HG02623 (cell line): Measurements from ENCODE around the gene WDFY1.

ENCODE experiments used
- ATAC-seq: cut with Tn5 transposase; IDR thresholded peaks from one replicate; pipeline ENCODE4 v1.9.1; 2021; ENCODE audit warnings: moderate library complexity; ENCODE audit not compliant: unreplicated experiment

The WDFY1 gene

GRCh38 chr2:223863491-223863890 lies 81.6 kb downstream of the WDFY1 start:
- ATAC-seq: no peak

GRCh38 chr2:223860809-223861738 lies 84.1 kb downstream of the WDFY1 start:
- no peak for ATAC-seq

- no peak for ATAC-seq
Observed at GRCh38 chr2:223859070-223859469, 86.1 kb downstream of the WDFY1 start.

- no peak for ATAC-seq
Observed at GRCh38 chr2:223856584-223856983, 88.6 kb downstream of the WDFY1 start.

- ATAC-seq: no peak
Observed at GRCh38 chr2:223856021-223856420, 89.1 kb downstream of the WDFY1 start.

GRCh38 chr2:223855426-223855825 lies 89.7 kb downstream of the WDFY1 start:
- no peak for ATAC-seq

GRCh38 chr2:223854741-223855140 lies 90.4 kb downstream of the WDFY1 start:
- peak; percentile 62 for ATAC-seq

- ATAC-seq: no peak
Observed at GRCh38 chr2:223853425-223853837, 91.7 kb downstream of the WDFY1 start.

- no peak for ATAC-seq
Observed at GRCh38 chr2:223852281-223852795, 92.8 kb downstream of the WDFY1 start.

- ATAC-seq: no peak
Observed at GRCh38 chr2:223847410-223847809, 97.7 kb downstream of the WDFY1 start.

GRCh38 chr2:223846515-223846914 lies 98.6 kb downstream of the WDFY1 start:
- ATAC-seq: no peak

- no peak for ATAC-seq
Observed at GRCh38 chr2:223841436-223842190, 103.5 kb downstream of the WDFY1 start.

GRCh38 chr2:223837287-223838061 lies 107.7 kb downstream of the WDFY1 start, which contains the start of gene AP1S3:
Gene AP1S3 (minus strand): TSS chr2:223837582. CDS start chr2:223837450, 132 bp downstream.
- peak; percentile 66 for ATAC-seq

GRCh38 chr2:223835701-223836532 lies 109.2 kb downstream of the WDFY1 start:
- ATAC-seq: peak; percentile 57

- no peak for ATAC-seq
Observed at GRCh38 chr2:223834431-223834830, 110.7 kb downstream of the WDFY1 start.

- no peak for ATAC-seq
Observed at GRCh38 chr2:223832241-223832903, 112.8 kb downstream of the WDFY1 start.

GRCh38 chr2:223829128-223829527 lies 116.0 kb downstream of the WDFY1 start:
- no peak for ATAC-seq

- ATAC-seq: no peak
Observed at GRCh38 chr2:223828314-223828713, 116.8 kb downstream of the WDFY1 start.

- ATAC-seq: no peak
Observed at GRCh38 chr2:223826995-223827394, 118.1 kb downstream of the WDFY1 start.
